Body of pancreas (tissue), 4 donors: Measurements from ENCODE around the gene WLS. TPM values are rescaled to one million over a fixed set of nuclear protein-coding genes. Genes with fewer than 3 reads are reported as not detected.

ENCODE experiments used
- ATAC-seq: fragments of 150-250 bp; one replicate; pipeline ENCODE4 v1.9.1; 2016
- DNase-seq, 4 donors: peaks; one replicate each; pipeline ENCODE4 v3.0.0-alpha.2; 2019
- H3K27ac ChIP-seq, 4 donors: fragments of 200-600 bp; sonication (generic); 1 replicate in 3 of 4; 2 replicates in 1 of 4; pipeline versions ENCODE4 v1.5.1 to v1.6.1; 2016 to 2019; ENCODE audit warnings: mild to moderate bottlenecking in 1 of 4, mixed read lengths in 1 of 4, moderate library complexity in 1 of 4
- H3K27me3 ChIP-seq, 2 donors: fragments of 200-600 bp; sonication (generic); one replicate each; pipeline ENCODE4 v1.6.0; 2016; ENCODE audit warnings: mild to moderate bottlenecking in 1 of 2
- H3K36me3 ChIP-seq, 2 donors: fragments of 200-600 bp; sonication (generic); replicated peaks in 1 of 2; 2 replicates each; pipeline ENCODE4 v1.5.1; 2016; ENCODE audit warnings: low read depth in 2 of 2; ENCODE audit not compliant: insufficient read depth in 1 of 2
- H3K4me1 ChIP-seq: fragments of 200-600 bp; sonication (generic); one replicate; pipeline ENCODE4 v1.6.0; 2016
- H3K4me3 ChIP-seq, 2 donors: fragments of 200-600 bp; sonication (generic); 1 replicate in 1 of 2; 2 replicates in 1 of 2; pipeline ENCODE4 v1.5.1; 2016 to 2019
- H3K9me3 ChIP-seq, 3 donors: fragments of 200-600 bp; sonication (generic); 1 replicate in 2 of 3; 2 replicates in 1 of 3; pipeline ENCODE4 v1.5.1; 2016
- CTCF ChIP-seq, 7 experiments: fragments of 450-650 bp in 4 of 7; fragments of 200-600 bp in 3 of 7; sonication (generic) in 3 of 7; IDR thresholded peaks; one replicate each; pipeline ENCODE4 v1.5.1; 2016 to 2019; ENCODE audit warnings: antibody characterized with exemption in 7 of 7
- POLR2A ChIP-seq, 3 donors: fragments of 450-650 bp; IDR thresholded peaks; one replicate each; pipeline ENCODE4 v1.6.1; 2016; ENCODE audit warnings: antibody characterized with exemption in 3 of 3, mild to moderate bottlenecking in 2 of 3
- WGBS, 2 donors: methylation state at CpG; one replicate each; pipeline ENCODE4 v1.1.5; 2017; 5-methylcytosine and 5-hydroxymethylcytosine counted together
- intact Hi-C: fragments of 100-400 bp; cut with DNase I; formaldehyde crosslinking; loops from one replicate; pipeline ENCODE4 v1.15.1; 2023
- total RNA-seq, 2 donors: library from RNA; depleted of rRNA; stranded (reverse); fragments of >200 nt; gene quantifications; one replicate each; pipeline ENCODE4 v1.1.0, GENCODE V29; 2016

The WLS gene
- total RNA-seq, 2 donors from 2014 or later, result 39.6 to 73.4 TPM

- intact Hi-C loops, result no loop called here
Measured at GRCh38 chr1:68100571-68100970, 131.8 kb downstream of the WLS start.

DNA sequence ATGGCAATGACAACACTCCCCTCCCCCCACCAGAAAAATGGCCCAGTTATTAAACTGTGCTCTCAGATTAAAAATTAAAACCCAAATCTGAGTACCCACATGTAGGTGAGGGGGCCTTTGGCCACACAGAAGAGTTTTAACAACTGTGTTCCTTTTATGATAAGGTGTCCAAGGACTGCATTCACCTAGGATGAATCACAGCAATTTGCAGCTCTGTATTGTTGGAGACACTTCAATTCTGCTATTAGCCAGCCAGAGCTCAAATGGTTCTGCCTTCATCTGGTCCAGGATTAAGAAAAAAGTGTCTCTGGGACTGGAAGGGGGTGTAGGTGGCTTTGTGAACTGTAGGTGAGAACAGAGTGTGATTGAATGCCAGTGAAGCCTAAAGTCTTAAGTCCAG lies 138.6 kb downstream of the WLS start:
- ATAC-seq (no peak), DNase-seq (no peak)
- Histone ChIP-seq H3K36me3 (no peaks in the 10 kb centered on the region), H3K27me3 (no peaks in the 10 kb centered on the region), H3K4me3 (no peak overlapping the region), H3K27ac (no peak overlapping the region), H3K9me3 (no peaks in the 10 kb centered on the region), H3K4me1 (no peaks in the 10 kb centered on the region)
- no peak for TF ChIP-seq POLR2A (IDR thresholded peaks at IDR 0.05)
- TF ChIP-seq CTCF (IDR thresholded peaks at IDR 0.05), result no peak
- intact Hi-C loops, result no loop called here

More at GRCh38 chr1:68100571-68100970, 131.8 kb downstream of the WLS start:
- no peak for DNase-seq
- Histone ChIP-seq H3K4me1 (no peaks in the 10 kb centered on the region), H3K36me3 (no peaks in the 10 kb centered on the region), H3K4me3 (no peak overlapping the region), H3K9me3 (no peaks in the 10 kb centered on the region), H3K27me3 (no peaks in the 10 kb centered on the region), H3K27ac (no peak overlapping the region)
- ATAC-seq, result no peak
- 76 to 84% methylated on average over 2 of the region's 2 CpGs for WGBS, 2 donors
- TF ChIP-seq POLR2A (IDR thresholded peaks at IDR 0.05) (no peak), CTCF (IDR thresholded peaks at IDR 0.05) (no peak)

- ATAC-seq (no peak), DNase-seq (no peak)
- Histone ChIP-seq H3K27ac (no peak overlapping the region), H3K9me3 (no peaks in the 10 kb centered on the region), H3K4me1 (no peaks in the 10 kb centered on the region), H3K36me3 (no peaks in the 10 kb centered on the region), H3K4me3 (no peak overlapping the region), H3K27me3 (no peaks in the 10 kb centered on the region)
- TF ChIP-seq CTCF (IDR thresholded peaks at IDR 0.05), result no peak
- TF ChIP-seq POLR2A (IDR thresholded peaks at IDR 0.05), result no peak
- intact Hi-C loops, result no loop called here
- 87% methylated on average over 4 of the region's 4 CpGs for WGBS, 2 donors
Measured at GRCh38 chr1:68087184-68087583, 145.1 kb downstream of the WLS start.

DNA sequence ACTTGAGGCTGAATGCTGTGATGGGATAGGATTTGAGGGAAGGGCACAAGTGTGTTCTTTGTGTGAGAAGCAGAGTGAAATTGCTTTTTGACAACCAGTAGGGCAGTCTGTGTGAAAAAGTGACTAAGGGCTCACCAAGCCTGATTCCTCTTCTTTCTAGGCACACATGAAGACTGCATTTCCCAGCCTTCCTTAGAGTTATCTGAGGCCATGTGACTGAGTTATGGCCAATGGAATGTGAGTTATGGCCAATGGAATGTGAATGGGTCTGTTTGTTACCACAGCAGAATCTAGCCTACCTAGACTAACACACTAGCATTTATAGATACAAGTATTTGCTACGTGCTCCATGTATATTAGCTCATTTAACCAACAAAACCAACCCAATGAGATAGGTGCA lies 146.6 kb downstream of the WLS start:
- ATAC-seq, result no peak
- no peak for DNase-seq
- Histone ChIP-seq H3K36me3 (no peaks in the 10 kb centered on the region), H3K4me1 (no peaks in the 10 kb centered on the region), H3K27me3 (no peaks in the 10 kb centered on the region), H3K27ac (no peak overlapping the region), H3K4me3 (no peak overlapping the region), H3K9me3 (no peaks in the 10 kb centered on the region)
- TF ChIP-seq CTCF (IDR thresholded peaks at IDR 0.05) (no peak), POLR2A (IDR thresholded peaks at IDR 0.05) (no peak)
- 93 to 96% methylated on average over 1 of the region's 1 CpG for WGBS, 2 donors
- intact Hi-C loops, result no loop called here

GRCh38 chr1:68083686-68084085 lies 148.6 kb downstream of the WLS start:
- Histone ChIP-seq H3K4me1 (no peaks in the 10 kb centered on the region), H3K4me3 (no peak overlapping the region), H3K36me3 (no peaks in the 10 kb centered on the region), H3K27ac (no peak overlapping the region), H3K9me3 (no peaks in the 10 kb centered on the region), H3K27me3 (no peaks in the 10 kb centered on the region)
- DNase-seq (no peak), ATAC-seq (no peak)
- intact Hi-C loops, result no loop called here
- 37 to 41% methylated on average over 2 of the region's 2 CpGs for WGBS, 2 donors
- no peak for TF ChIP-seq CTCF (IDR thresholded peaks at IDR 0.05)
- no peak for TF ChIP-seq POLR2A (IDR thresholded peaks at IDR 0.05)
